KMS-11 (cell line): Measurements from ENCODE around the gene ATG3.

Experiments used
- H2AFZ ChIP-seq: fragments of 200-600 bp; sonication (generic); 2 replicates; pipeline ENCODE4 v1.6.1; 2016; ENCODE audit warnings: antibody characterized with exemption, mixed run types, low read depth
- H3K27ac ChIP-seq: fragments of 200-600 bp; sonication (generic); 2 replicates; pipeline ENCODE4 v1.6.1; 2016; ENCODE audit warnings: mild to moderate bottlenecking, mixed run types
- H3K27me3 ChIP-seq: fragments of 200-600 bp; sonication (generic); 2 replicates; pipeline ENCODE4 v1.6.1; 2017; ENCODE audit warnings: mild to moderate bottlenecking, low read depth, mixed run types, moderate library complexity; ENCODE audit not compliant: insufficient read depth
- H3K36me3 ChIP-seq: fragments of 200-600 bp; sonication (generic); 2 replicates; pipeline ENCODE4 v1.6.1; 2017; ENCODE audit warnings: mild to moderate bottlenecking, mixed run types; ENCODE audit not compliant: insufficient read depth
- H3K4me1 ChIP-seq: fragments of 200-600 bp; sonication (generic); 2 replicates; pipeline ENCODE4 v1.6.1; 2016; ENCODE audit warnings: mild to moderate bottlenecking, low read depth, mixed run types; ENCODE audit not compliant: poor library complexity, severe bottlenecking
- H3K4me2 ChIP-seq: fragments of 200-600 bp; sonication (generic); 2 replicates; pipeline ENCODE4 v1.7.0; 2016; ENCODE audit warnings: mild to moderate bottlenecking, mixed run types
- H3K4me3 ChIP-seq: fragments of 200-600 bp; sonication (generic); IDR thresholded peaks from 2 replicates; pipeline ENCODE4 v1.6.1; 2017; ENCODE audit warnings: low read depth, low read length, mixed read lengths; ENCODE audit not compliant: insufficient read depth
- H3K79me2 ChIP-seq: fragments of 200-600 bp; sonication (generic); 2 replicates; pipeline ENCODE4 v1.6.1; 2016; ENCODE audit warnings: low read depth, mixed run types; ENCODE audit not compliant: insufficient read depth
- H3K9ac ChIP-seq: fragments of 200-600 bp; sonication (generic); 2 replicates; pipeline ENCODE4 v1.6.1; 2016; ENCODE audit warnings: mild to moderate bottlenecking, mixed run types
- H4K20me1 ChIP-seq: fragments of 200-600 bp; sonication (generic); 2 replicates; pipeline ENCODE4 v1.6.1; 2016; ENCODE audit warnings: mild to moderate bottlenecking, mixed run types; ENCODE audit not compliant: insufficient read depth
- TF ChIP-seq, protein P1 (sequence below): fragments of 200-600 bp; sonication (generic); conservative IDR thresholded peaks from 2 replicates; pipeline ENCODE4 v1.6.1; 2017; ENCODE audit warnings: low read depth, mild to moderate bottlenecking, antibody characterized with exemption, low read length, moderate library complexity, mixed read lengths

The ATG3 gene

DNA sequence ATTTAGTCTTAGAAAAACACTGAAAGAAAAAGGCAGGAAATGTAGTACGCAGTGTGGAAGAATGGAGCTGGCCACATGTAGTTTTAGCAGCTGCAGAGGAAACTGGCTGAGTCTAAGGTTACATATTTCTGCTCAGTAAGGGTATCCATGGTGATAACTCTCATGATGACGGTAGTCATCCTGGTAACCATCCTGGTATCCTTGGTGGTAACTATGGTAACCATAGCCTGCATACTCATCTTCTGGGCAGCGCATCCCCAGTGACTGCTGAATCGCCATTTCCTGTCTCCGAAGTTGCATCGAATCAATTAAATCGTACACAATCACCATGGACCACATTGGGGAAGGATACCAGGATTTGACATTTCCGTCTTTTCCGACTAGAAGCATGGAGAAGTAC, 43.5 kb upstream of the ATG3 start:
- TF ChIP-seq, protein P1, sequence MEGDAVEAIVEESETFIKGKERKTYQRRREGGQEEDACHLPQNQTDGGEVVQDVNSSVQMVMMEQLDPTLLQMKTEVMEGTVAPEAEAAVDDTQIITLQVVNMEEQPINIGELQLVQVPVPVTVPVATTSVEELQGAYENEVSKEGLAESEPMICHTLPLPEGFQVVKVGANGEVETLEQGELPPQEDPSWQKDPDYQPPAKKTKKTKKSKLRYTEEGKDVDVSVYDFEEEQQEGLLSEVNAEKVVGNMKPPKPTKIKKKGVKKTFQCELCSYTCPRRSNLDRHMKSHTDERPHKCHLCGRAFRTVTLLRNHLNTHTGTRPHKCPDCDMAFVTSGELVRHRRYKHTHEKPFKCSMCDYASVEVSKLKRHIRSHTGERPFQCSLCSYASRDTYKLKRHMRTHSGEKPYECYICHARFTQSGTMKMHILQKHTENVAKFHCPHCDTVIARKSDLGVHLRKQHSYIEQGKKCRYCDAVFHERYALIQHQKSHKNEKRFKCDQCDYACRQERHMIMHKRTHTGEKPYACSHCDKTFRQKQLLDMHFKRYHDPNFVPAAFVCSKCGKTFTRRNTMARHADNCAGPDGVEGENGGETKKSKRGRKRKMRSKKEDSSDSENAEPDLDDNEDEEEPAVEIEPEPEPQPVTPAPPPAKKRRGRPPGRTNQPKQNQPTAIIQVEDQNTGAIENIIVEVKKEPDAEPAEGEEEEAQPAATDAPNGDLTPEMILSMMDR: no peak
- Histone ChIP-seq H3K36me3 (no peaks in the 10 kb centered on the region), H3K27ac (no peak overlapping the region), H4K20me1 (no peaks in the 10 kb centered on the region), H2AFZ (no peak overlapping the region), H3K4me1 (peaks cover 17% of the 10 kb centered on the region), H3K79me2 (no peaks in the 10 kb centered on the region), H3K27me3 (no peaks in the 10 kb centered on the region), H3K4me3 (no peak overlapping the region), H3K9ac (no peak overlapping the region), H3K4me2 (no peak overlapping the region; the same call in 1 of the 2 replicates)

DNA sequence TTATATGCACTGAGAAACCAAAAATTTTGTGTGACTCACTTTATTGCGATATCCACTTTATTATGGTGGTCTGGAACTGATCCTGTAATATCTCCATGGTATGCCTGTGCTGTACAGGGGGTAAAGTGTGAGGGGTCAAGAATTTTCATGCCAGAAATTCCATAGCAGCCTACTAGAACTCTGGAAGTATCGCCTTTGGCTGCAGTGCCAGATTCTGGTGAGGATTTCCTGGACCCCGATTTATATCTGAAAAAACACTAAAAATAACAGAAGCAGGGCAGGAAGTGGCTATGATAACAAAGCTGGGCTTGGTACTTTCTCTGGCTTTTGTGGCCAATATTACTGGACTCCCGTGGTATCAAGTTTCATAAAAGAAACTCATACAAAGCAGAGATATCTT, 42.8 kb upstream of the ATG3 start:
- Histone ChIP-seq H3K4me2 (peak overlapping the region; percentile 42), H3K79me2 (no peaks in the 10 kb centered on the region), H2AFZ (no peak overlapping the region), H3K27ac (no peak overlapping the region), H3K4me3 (no peak overlapping the region), H4K20me1 (no peaks in the 10 kb centered on the region), H3K27me3 (no peaks in the 10 kb centered on the region), H3K4me1 (peaks cover 17% of the 10 kb centered on the region), H3K9ac (no peak overlapping the region), H3K36me3 (no peaks in the 10 kb centered on the region)
- TF ChIP-seq, protein P1: no peak

DNA sequence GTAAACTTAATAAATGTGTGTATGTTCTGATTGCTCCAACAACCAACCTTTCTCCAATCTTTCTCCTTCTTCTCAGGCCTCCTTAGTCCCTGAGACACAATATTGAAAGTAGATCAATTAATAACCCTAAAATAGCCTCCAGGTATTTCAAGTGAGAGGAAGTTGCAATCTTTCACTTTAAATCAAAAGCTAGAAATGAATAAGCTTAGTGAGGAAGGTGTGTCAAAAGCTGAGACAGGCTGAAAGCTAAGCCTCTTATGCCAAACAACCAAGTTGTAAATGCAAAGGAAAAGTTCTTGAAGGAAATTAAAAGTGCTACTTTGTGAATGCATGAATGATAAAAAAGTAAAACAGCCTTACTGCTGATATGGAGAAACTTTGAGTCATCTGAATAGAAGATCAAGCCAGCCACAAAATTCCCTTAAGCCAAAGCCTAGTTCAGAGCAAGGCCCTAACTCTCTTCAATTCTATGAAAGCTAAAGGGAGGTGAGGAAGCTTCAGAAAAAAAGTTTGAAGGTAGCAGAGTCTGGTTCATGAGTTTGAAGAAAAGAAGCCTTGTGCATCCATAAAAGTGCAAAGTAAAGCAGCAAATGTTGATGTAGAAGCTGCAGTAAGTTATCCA, 40.6 kb upstream of the ATG3 start:
- TF ChIP-seq, protein P1: no peak
- H3K79me2 ChIP-seq: no peaks in the 10 kb centered on the region

DNA sequence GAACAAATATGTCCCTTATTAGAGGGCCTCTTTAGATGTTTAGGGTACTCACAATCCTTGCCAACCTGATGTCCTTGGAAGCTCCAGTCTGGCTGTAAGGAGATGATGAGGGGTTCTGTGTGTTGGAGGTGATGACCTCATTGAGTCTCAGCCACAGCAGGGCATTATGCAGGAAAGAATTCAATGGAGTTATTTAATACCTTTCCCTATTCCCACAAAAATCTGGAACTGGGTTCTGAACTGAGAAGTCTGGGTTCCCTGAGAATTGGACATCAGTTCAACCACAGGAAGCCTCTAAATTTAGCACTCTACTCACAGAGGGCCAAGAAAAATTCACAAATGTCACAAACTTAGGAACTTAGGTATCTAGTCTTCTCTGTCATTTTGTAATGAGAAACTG, 37.0 kb upstream of the ATG3 start:
- Histone ChIP-seq H2AFZ (no peak overlapping the region), H3K79me2 (no peaks in the 10 kb centered on the region), H3K9ac (no peak overlapping the region), H3K4me2 (no peak overlapping the region), H3K27me3 (no peaks in the 10 kb centered on the region), H3K4me1 (peaks cover 4% of the 10 kb centered on the region), H3K36me3 (no peaks in the 10 kb centered on the region), H4K20me1 (no peaks in the 10 kb centered on the region), H3K27ac (no peak overlapping the region), H3K4me3 (no peak overlapping the region)
- TF ChIP-seq, protein P1: no peak

More for the DNA sequence above, 40.6 kb upstream of the ATG3 start:
- Histone ChIP-seq H3K27me3 (no peaks in the 10 kb centered on the region), H3K36me3 (no peaks in the 10 kb centered on the region), H3K27ac (no peak overlapping the region), H3K4me3 (no peak overlapping the region), H3K4me2 (no peak overlapping the region), H3K9ac (no peak overlapping the region), H2AFZ (no peak overlapping the region), H4K20me1 (no peaks in the 10 kb centered on the region), H3K4me1 (peaks cover 17% of the 10 kb centered on the region)
